Caco-2 (cell line): Measurements from ENCODE around the gene MTMR11. TPM values are rescaled to one million over a fixed set of nuclear protein-coding genes. Genes with fewer than 3 reads are reported as not detected.
"Not testable (repeated sequence)": the region's sequence is repeated elsewhere in the genome, so short reads cannot be mapped to it uniquely, and the experiment has no call there.

Experiments used
- BruUV-seq: library from RNA; stranded (reverse); fragments of 400-500 nt; replicated peaks from 2 replicates; lab custom pipeline; 2021; lab: Mats Ljungman, UMichigan
- CTCF ChIA-PET: fragments of 300-600 bp; sonication (Branson Sonifier 250); formaldehyde crosslinking; loops from one replicate; lab custom pipeline; 2022; ENCODE audit warnings: antibody characterized with exemption; lab: Charles Lee
- POLR2A ChIA-PET: fragments of 300-600 bp; sonication (Branson Sonifier 250); formaldehyde crosslinking; loops from one replicate; lab custom pipeline; 2022; ENCODE audit warnings: antibody characterized with exemption; lab: Charles Lee
- DNase-seq, 2 experiments: peaks; one replicate each; pipeline versions ENCODE4 v3.0.0 to v3.0.0-alpha.2; 2020 to 2022
- H3K27me3 ChIP-seq: replicated peaks from 2 replicates; pipeline ENCODE4 v1.6.0; 2011; ENCODE audit warnings: low read length; ENCODE audit not compliant: control insufficient read depth, insufficient read depth
- H3K36me3 ChIP-seq: 2 replicates; pipeline ENCODE4 v1.5.1; 2011; ENCODE audit warnings: low read length; ENCODE audit not compliant: control insufficient read depth, insufficient read depth
- H3K4me1 ChIP-seq: fragments of 250-450 bp; sonication (Bioruptor Pico); 2 replicates; pipeline ENCODE4 v1.5.1; 2020; ENCODE audit warnings: mild to moderate bottlenecking
- H3K4me3 ChIP-seq: 2 replicates; pipeline ENCODE4 v1.5.1; 2011; ENCODE audit warnings: low read depth, mild to moderate bottlenecking, control low read depth, low read length
- H3K9me3 ChIP-seq: fragments of 250-450 bp; sonication (Bioruptor Pico); 2 replicates; pipeline ENCODE4 v1.5.1; 2020; ENCODE audit warnings: mild to moderate bottlenecking, moderate library complexity
- H3K27ac Mint-ChIP-seq: one replicate; pipeline ENCODE4 v1.8.0; 2022; ENCODE audit warnings: mixed read lengths; ENCODE audit not compliant: unreplicated experiment
- H3K27me3 Mint-ChIP-seq: one replicate; pipeline ENCODE4 v1.8.0; 2022; ENCODE audit warnings: mixed read lengths; ENCODE audit not compliant: insufficient read depth, unreplicated experiment
- H3K36me3 Mint-ChIP-seq: one replicate; pipeline ENCODE4 v1.8.0; 2022; ENCODE audit warnings: mild to moderate bottlenecking, mixed read lengths; ENCODE audit not compliant: insufficient read depth, unreplicated experiment
- H3K4me1 Mint-ChIP-seq: one replicate; pipeline ENCODE4 v1.8.0; 2022; ENCODE audit warnings: low read depth, mixed read lengths; ENCODE audit not compliant: unreplicated experiment
- H3K4me3 Mint-ChIP-seq: one replicate; pipeline ENCODE4 v1.8.0; 2022; ENCODE audit warnings: mild to moderate bottlenecking, moderate library complexity, mixed read lengths; ENCODE audit not compliant: unreplicated experiment
- H3K9me3 Mint-ChIP-seq: one replicate; pipeline ENCODE4 v1.8.0; 2022; ENCODE audit warnings: mixed read lengths; ENCODE audit not compliant: unreplicated experiment
- intact Hi-C: fragments of 100-400 bp; cut with micrococcal nuclease; formaldehyde crosslinking; loops from one replicate; pipeline ENCODE4 v1.10.0; 2022; ENCODE audit not compliant: unreplicated experiment
- total RNA-seq: library from RNA; stranded (reverse); gene quantifications from 2 replicates; pipeline ENCODE4 v1.2.3, GENCODE V29; 2022
- TF ChIP-seq, protein P1 (sequence below), 2 experiments: fragments of 200-600 bp in 1 of 2; IDR thresholded peaks; 1 replicate in 1 of 2; 2 replicates in 1 of 2; pipeline versions ENCODE4 v1.5.1 to v1.8.0; 2011 to 2022; ENCODE audit warnings: antibody characterized with exemption in 1 of 2, control low read depth in 1 of 2, inconsistent platforms in 1 of 2, low read depth in 1 of 2, low read length in 1 of 2, mild to moderate bottlenecking in 1 of 2, moderate library complexity in 1 of 2; ENCODE audit not compliant: insufficient read depth in 1 of 2, severe bottlenecking in 1 of 2, unreplicated experiment in 1 of 2

The MTMR11 gene
- total RNA-seq, 1 experiment from 2014 or later = 2.2 TPM

DNA sequence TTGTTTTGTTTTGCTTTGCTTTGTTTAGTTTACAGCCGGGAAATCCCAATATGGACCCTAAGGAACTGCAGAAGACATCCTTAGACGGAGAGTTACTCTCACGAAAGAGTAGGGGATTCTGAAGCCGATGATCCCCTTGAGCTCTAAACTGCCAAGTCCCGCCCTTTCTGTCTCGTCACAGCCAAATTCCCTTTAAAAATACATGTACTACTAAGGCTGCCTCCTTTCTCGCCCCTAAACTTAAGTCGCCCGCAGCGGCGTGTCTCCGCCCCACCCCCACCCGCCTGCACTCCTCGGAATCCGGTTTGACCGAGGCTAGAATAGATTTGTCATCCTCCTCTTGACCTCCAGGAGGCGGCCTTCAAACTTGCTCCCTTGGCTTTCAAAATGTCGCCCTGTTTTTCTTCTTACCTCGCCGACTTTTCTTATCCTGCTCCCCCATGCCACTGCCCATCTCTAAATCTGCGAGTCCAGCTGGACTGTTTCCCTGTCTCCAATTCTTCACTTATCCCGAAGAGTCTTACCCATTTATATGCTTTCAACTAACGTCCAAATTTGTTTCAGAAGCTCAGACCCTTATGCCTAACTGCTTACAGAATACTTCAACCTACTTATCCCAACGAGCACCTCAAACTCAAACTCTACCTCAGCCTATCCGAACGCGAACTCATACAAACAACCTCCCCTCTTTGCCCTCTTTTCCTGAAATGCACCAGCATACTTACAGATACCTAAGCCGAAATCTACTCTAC lies 48.3 kb downstream of the MTMR11 start:
- Mint-ChIP-seq H3K4me1 (no peaks in the 10 kb centered on the region), H3K27me3 (no peaks in the 10 kb centered on the region), H3K36me3 (peaks cover 5% of the 10 kb centered on the region), H3K9me3 (no peaks in the 10 kb centered on the region), H3K4me3 (no peak overlapping the region), H3K27ac (no peak overlapping the region)
- BruUV-seq = TSS peak; percentile 33
- no peaks in the 10 kb centered on the region for H3K27me3 ChIP-seq
- intact Hi-C loops = loop anchor here (1.0 kb wide), 4 partner anchors 40 to 299 kb away; no protein-coding TSS in a partner anchor
- H3K36me3 ChIP-seq = no peaks in the 10 kb centered on the region
- ChIA-PET POLR2A (interaction anchor here (0.5 to 4.1 kb wide), 16 partner anchors 11 to 299 kb away, joined by 3 to 30 read pairs (median 6); partner anchors contain the start of genes BOLA1, OTUD7B, SF3B4 and VPS45), CTCF (interaction anchor here (1.0 to 1.8 kb wide), 8 partner anchors 14 to 299 kb away, joined by 3 to 9 read pairs (median 4); no protein-coding TSS in a partner anchor)
- peak; percentile 87 to 91 for DNase-seq
- TF ChIP-seq, protein P1, sequence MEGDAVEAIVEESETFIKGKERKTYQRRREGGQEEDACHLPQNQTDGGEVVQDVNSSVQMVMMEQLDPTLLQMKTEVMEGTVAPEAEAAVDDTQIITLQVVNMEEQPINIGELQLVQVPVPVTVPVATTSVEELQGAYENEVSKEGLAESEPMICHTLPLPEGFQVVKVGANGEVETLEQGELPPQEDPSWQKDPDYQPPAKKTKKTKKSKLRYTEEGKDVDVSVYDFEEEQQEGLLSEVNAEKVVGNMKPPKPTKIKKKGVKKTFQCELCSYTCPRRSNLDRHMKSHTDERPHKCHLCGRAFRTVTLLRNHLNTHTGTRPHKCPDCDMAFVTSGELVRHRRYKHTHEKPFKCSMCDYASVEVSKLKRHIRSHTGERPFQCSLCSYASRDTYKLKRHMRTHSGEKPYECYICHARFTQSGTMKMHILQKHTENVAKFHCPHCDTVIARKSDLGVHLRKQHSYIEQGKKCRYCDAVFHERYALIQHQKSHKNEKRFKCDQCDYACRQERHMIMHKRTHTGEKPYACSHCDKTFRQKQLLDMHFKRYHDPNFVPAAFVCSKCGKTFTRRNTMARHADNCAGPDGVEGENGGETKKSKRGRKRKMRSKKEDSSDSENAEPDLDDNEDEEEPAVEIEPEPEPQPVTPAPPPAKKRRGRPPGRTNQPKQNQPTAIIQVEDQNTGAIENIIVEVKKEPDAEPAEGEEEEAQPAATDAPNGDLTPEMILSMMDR (IDR thresholded peaks at IDR 0.05; ENCODE audit: insufficient read depth in 1 of 2, low read depth in 1 of 2, low read length in 1 of 2, severe bottlenecking in 1 of 2, unreplicated experiment in 1 of 2) = peak; percentile 62 to 74
- no peaks in the 10 kb centered on the region for H3K9me3 ChIP-seq
- peak overlapping the region; percentile 46 for H3K4me3 ChIP-seq
- peaks cover 13% of the 10 kb centered on the region for H3K4me1 ChIP-seq

DNA sequence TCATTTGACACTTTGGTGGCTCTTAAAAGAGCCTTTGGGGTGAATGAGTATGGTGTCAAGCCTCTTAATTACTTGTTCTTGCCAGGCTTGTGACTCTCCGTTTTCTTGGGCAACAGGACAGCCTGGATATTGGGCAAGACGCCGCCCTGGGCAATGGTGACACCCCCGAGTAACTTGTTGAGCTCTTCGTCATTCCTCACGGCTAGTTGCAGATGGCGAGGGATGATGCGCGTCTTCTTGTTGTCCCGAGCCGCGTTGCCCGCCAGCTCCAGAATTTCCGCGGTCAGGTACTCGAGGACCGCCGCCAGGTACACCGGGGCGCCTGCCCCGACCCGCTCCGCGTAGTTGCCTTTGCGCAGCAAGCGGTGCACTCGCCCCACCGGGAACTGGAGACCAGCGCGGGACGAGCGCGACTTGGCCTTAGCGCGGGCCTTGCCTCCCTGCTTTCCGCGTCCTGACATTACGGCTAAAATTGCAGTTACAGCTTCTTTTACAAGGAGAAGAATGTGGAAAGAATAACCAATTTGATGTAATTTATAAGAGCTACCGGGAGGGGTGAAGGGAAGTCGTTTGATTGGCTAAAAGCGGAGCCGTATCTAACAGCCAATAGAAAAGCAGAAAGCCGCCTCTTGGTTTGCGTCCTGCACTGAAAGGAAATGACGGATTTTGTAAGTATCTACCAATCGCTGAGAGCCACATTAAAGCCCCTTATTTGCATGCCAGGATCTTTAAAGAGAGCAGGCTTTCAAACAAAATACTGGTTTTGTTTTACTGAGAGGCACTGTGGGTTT lies 49.0 kb downstream of the MTMR11 start:
- peaks cover 5% of the 10 kb centered on the region for H3K36me3 Mint-ChIP-seq
- BruUV-seq = TSS peak; percentile 43

DNA sequence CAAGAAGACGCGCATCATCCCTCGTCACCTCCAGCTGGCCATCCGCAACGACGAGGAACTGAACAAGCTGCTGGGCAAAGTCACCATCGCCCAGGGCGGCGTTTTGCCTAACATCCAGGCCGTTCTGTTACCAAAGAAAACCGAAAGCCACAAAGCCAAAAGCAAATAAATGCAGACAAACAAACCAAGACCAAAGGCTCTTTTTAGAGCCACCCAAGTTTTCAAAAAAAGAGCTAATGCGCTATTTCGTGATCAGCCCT lies 49.6 kb downstream of the MTMR11 start:
- H3K9me3 ChIP-seq, H3K9me3 Mint-ChIP-seq, H3K27ac Mint-ChIP-seq, H3K27me3 Mint-ChIP-seq, BruUV-seq, DNase-seq, H3K27me3 ChIP-seq, H3K4me1 Mint-ChIP-seq, H3K36me3 ChIP-seq, intact Hi-C loops, H3K4me3 Mint-ChIP-seq: not testable (repeated sequence)
- peaks cover 10% of the 10 kb centered on the region for H3K36me3 Mint-ChIP-seq
- Histone ChIP-seq H3K4me1 (peaks cover 13% of the 10 kb centered on the region), H3K4me3 (peak overlapping the region; percentile 57)
- POLR2A ChIA-PET = interaction anchor here (0.6 to 4.1 kb wide), 17 partner anchors 13 to 789 kb away, joined by 3 to 30 read pairs (median 7); partner anchors contain the start of genes BOLA1, MTMR11, OTUD7B and SF3B4
- CTCF ChIA-PET = interaction anchor here (1.8 kb wide), 2 partner anchors 52 to 300 kb away, joined by 6 to 9 read pairs; no protein-coding TSS in a partner anchor

More for the DNA sequence above, 49.0 kb downstream of the MTMR11 start:
- Histone ChIP-seq H3K9me3 (no peaks in the 10 kb centered on the region), H3K4me1 (peaks cover 13% of the 10 kb centered on the region), H3K4me3 (peak overlapping the region; percentile 57), H3K36me3 (no peaks in the 10 kb centered on the region), H3K27me3 (no peaks in the 10 kb centered on the region)
- intact Hi-C loops = loop anchor here (1.0 kb wide), 4 partner anchors 41 to 300 kb away; no protein-coding TSS in a partner anchor
- peaks cover under 1% of the 10 kb centered on the region for H3K4me1 Mint-ChIP-seq
- no peaks in the 10 kb centered on the region for H3K27me3 Mint-ChIP-seq
- TF ChIP-seq, protein P1 (IDR thresholded peaks at IDR 0.05; ENCODE audit: insufficient read depth in 1 of 2, low read depth in 1 of 2, low read length in 1 of 2, severe bottlenecking in 1 of 2, unreplicated experiment in 1 of 2) = no peak
- POLR2A ChIA-PET = interaction anchor here (0.5 to 4.1 kb wide), 21 partner anchors 12 to 1624 kb away, joined by 3 to 30 read pairs (median 6); partner anchors contain the start of genes BOLA1, MTMR11, OTUD7B and SF3B4
- CTCF ChIA-PET = interaction anchor here (1.0 to 1.8 kb wide), 8 partner anchors 14 to 300 kb away, joined by 3 to 9 read pairs (median 4); no protein-coding TSS in a partner anchor
- no peaks in the 10 kb centered on the region for H3K9me3 Mint-ChIP-seq
- no peak overlapping the region for H3K4me3 Mint-ChIP-seq
- no peak overlapping the region for H3K27ac Mint-ChIP-seq
- DNase-seq = peak; percentile 89 to 94
